GM19351 (cell line): ENCODE results near the gene PLCB2.

Source experiments
- ATAC-seq: cut with Tn5 transposase; IDR thresholded peaks from one replicate; pipeline ENCODE4 v1.9.1; 2021; ENCODE audit warnings: mild to moderate bottlenecking, moderate library complexity; ENCODE audit not compliant: unreplicated experiment

PLCB2 gene

DNA sequence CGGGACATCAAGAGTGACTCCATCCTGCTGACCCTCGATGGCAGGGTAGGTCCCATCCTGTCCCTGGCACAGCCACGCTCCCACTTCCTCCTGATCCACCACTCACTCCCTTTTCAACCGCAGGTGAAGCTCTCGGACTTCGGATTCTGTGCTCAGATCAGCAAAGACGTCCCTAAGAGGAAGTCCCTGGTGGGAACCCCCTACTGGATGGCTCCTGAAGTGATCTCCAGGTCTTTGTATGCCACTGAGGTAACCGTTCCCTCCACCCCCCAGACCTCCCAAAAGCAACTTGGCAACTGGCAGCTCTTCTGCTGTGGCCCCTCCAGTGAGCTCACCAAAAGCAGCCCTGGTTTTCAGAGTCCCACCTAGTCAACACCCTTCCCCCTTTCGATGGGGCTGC, 34.3 kb downstream of the PLCB2 start:
- no peak for ATAC-seq

DNA sequence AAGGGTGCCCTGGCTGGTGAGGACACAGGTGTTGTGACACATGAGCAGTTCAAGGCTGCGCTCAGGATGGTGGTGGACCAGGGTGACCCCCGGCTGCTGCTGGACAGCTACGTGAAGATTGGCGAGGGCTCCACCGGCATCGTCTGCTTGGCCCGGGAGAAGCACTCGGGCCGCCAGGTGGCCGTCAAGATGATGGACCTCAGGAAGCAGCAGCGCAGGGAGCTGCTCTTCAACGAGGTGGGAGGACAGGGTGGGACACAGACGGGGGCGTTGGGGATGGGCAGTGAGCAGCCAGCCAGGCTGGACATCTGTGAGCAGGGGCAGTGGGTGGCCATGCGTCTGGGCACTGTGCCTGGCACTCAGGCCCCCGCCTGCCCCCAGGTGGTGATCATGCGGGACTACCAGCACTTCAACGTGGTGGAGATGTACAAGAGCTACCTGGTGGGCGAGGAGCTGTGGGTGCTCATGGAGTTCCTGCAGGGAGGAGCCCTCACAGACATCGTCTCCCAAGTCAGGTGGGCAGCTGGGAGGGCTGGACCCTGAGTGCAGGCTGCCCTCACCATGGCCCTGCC, 35.2 kb downstream of the PLCB2 start:
- ATAC-seq, result no peak

DNA sequence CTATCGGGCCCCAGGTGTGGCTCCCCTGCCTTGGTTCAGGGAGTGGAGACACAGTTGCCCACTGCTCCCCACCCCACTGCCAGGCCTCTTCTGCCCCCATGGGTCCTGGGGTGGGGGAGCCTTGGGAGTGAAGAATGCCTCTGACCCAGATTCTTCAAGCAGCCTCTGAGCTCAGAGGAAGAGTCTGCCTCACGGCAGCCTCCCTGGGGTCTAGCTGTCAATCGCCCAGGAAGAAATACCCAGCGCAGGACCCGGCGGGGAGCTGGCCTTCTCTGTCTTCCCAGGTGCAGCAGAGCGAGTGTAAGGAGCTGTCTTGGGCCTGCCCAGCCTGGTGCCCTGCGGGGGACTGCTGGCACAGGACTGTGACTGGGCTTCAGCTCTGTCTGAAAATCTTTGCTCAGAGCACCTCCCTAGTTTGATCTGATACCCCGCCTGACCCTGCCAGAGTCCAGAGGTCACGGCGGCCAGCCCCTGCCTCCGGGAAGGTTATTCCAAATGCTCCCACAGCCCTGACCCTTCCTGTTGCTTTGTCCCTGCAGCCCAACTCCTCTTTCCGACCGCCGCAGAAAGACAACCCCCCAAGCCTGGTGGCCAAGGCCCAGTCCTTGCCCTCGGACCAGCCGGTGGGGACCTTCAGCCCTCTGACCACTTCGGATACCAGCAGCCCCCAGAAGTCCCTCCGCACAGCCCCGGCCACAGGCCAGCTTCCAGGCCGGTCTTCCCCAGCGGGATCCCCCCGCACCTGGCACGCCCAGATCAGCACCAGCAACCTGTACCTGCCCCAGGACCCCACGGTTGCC, 35.9 kb downstream of the PLCB2 start:
- ATAC-seq, result no peak

GRCh38 chr15:40270246-40270995, 37.3 kb downstream of the PLCB2 start:
- ATAC-seq, result no peak

GRCh38 chr15:40269604-40270003, 38.1 kb downstream of the PLCB2 start:
- no peak for ATAC-seq

- ATAC-seq, result no peak
These were observed 40.1 kb downstream of the PLCB2 start for GRCh38 chr15:40267670-40268069.

GRCh38 chr15:40266828-40267304, 40.9 kb downstream of the PLCB2 start:
- ATAC-seq, result no peak

DNA sequence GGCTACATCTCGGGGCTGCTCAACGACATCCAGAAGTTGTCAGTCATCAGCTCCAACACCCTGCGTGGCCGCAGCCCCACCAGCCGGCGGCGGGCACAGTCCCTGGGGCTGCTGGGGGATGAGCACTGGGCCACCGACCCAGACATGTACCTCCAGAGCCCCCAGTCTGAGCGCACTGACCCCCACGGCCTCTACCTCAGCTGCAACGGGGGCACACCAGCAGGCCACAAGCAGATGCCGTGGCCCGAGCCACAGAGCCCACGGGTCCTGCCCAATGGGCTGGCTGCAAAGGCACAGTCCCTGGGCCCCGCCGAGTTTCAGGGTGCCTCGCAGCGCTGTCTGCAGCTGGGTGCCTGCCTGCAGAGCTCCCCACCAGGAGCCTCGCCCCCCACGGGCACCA, 41.9 kb downstream of the PLCB2 start:
- ATAC-seq, result no peak

DNA sequence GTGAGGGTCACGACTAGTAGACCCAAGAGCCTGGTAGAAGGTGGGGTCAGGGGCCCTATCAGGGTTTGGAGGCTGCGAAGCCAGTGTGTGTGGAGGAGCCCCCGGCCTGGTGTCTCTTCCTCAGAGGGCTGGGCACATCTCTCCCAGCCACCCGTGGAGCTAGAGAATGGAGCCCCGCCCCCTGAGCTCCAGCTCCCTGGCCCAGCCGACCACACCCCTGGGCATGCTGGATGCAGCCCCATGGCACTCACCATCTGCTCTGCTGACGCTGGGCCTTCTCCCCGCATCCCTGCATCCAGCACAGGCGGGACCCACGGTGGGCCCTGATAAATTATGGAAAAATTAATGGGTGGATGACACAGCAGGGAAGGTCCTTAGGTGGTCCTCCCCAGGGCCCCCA, 42.4 kb downstream of the PLCB2 start:
- no peak for ATAC-seq

- no peak for ATAC-seq
These were observed 43.2 kb downstream of the PLCB2 start for GRCh38 chr15:40264321-40265153.

- ATAC-seq, result no peak
These were observed 44.5 kb downstream of the PLCB2 start for GRCh38 chr15:40263024-40263754.

DNA sequence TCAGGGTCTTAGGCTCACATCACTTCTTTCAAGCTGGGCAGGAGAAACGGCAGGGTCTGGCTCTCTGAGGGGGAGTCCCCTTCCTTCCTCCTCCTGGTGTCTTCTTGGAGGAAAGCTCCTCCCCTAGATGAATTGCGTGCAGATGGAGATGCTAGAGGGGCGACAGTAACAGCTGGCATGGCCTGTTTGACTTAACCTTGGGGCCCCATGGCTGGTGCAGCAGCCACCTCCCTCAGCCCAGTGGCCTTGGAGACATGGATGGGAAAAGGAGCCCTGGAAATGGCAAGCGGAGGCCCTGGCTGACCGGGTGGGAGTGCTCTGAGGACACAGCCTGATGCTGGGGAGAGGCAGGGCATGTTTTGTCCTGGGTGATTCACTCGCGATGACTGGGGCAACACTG, 48.7 kb downstream of the PLCB2 start:
- no peak for ATAC-seq

GRCh38 chr15:40258544-40258943, 49.2 kb downstream of the PLCB2 start:
- no peak for ATAC-seq

DNA sequence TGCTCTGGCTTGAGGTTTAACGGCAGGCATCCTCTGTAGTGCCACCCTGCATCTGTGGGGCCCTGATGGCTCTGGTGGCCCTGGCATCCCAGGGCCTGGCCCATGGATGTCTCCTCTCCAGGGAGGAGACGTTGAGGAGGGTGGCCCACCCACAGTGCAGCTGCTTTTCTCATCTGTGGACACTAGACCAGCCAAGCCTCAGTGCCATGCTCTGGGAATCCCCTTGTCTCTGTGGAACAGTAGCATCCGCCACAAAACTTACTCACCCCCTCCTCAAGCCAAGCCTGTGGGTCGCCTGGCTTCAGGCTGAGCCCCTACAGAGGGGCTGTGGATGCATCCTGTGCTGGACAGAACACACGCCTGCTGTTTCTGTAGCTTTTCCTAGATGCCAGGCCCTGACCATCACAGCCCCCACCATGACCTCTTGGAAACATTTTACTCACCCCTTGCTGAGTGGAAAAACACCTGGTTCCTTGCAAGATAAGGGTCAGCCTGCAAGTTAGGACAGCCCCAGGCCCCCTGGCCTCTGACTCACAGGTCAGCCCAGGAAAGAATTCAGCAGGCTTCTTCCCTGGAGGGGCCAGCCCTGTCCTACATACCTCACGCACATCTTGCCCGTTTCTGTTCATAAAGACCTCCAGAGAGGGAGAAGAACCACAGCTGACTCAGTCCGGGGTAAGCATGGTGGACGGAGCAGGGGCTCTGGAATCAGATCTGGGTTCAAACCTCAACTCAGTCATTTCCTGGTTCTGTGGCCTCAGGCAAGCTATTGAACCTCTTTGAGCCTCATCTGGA, 49.9 kb downstream of the PLCB2 start:
- ATAC-seq, result no peak

DNA sequence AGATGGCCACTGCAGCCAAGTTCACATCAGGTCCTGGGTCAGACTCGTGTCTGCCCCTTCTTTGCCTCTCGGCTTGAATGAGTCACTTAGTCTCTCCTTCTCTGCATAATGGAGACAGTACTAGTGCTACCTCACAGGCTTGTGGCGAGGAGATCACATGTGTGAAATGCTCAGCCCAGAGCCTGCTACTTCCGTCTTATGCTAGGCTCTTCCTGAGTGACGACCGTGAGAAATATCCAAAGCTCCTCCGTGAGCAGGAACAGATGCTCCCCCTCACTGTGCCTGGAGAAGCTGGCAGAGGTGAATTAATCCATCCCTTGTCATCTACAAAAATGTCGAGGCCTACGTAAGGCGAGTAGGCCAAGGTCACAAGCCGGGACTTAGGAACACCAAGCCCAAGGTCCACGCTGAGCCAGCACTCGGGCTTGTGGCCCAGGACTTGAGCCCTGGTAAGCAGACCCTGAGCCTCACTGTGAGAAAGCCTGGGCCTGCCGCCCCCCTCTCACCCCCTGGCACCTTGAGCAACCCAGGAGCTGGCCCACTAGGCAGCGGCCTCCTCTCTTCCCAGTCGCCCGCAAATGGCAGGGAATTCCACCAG, 51.0 kb downstream of the PLCB2 start:
- ATAC-seq, result no peak

GRCh38 chr15:40255033-40255432, 52.7 kb downstream of the PLCB2 start:
- ATAC-seq, result no peak

DNA sequence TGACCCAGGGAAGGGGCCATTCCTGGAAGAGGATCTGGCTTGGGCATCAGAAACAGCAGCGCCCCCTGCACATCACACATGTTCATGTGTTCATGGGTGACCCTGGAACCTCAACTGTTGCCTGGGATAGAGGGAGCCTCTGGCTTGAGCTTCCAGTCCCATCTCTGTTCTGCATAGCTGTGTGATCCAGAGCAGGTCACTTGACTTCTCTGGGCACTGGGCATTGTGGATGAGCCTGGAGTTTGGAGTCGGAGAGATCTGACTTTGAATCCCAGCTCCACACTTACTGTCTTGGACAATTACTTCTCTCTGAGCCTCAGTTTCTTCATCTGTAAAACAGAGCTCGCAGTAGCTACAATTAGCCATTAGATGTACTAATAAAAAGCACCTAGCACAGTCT, 53.3 kb downstream of the PLCB2 start:
- ATAC-seq, result no peak

DNA sequence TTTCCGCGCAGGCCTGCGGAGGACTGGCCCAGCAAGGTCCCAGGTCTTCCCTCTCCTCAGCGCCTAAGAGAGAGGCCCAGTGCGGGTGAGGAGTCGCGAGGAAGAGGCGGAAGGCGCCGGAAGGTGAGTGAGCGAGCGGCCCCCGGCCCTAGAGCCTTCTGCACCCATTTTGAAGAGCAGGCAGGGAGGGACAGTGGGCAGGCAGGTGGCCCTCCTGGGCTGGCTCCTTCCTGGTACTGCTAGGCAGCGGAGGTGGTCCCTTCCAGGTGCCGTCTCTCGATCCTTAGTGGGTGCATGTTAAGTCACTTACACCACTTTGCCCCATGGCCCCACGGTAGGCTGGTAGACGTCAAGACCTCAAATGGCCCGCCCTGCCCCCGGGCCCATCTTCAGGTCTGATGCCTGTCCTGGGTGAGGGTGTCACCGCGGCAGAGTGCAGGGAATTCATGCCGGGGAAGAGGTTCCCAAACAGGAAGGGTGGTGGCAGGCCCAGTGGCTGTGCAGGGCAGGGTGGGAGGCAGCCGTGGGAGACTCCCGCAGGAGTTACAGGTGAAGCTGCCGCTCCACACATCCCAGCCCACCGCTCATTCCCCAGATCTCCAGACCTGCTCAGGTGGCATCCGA, 54.5 kb downstream of the PLCB2 start:
- ATAC-seq, result no peak
